WERI-Rb-1 (cell line): ENCODE data around the gene WNT9A.
A peak's percentile ranks its signal among the peaks of the same experiment; 100 is the strongest.

Experiments
- DNase-seq: peaks from one replicate; pipeline ENCODE4 v3.0.0-alpha.2; 2020
- H3K27ac ChIP-seq: fragments of 250-450 bp; sonication (Bioruptor Pico); 2 replicates; pipeline ENCODE4 v1.5.1; 2020; ENCODE audit warnings: mild to moderate bottlenecking, moderate library complexity
- H3K27me3 ChIP-seq: fragments of 250-450 bp; sonication (Bioruptor Pico); 2 replicates; pipeline ENCODE4 v1.5.1; 2021; ENCODE audit warnings: mild to moderate bottlenecking, low read depth, moderate library complexity; ENCODE audit not compliant: insufficient read depth, severe bottlenecking
- H3K36me3 ChIP-seq: fragments of 250-450 bp; sonication (Bioruptor Pico); 2 replicates; pipeline ENCODE4 v1.5.1; 2020; ENCODE audit warnings: mild to moderate bottlenecking, moderate library complexity
- H3K4me3 ChIP-seq: 2 replicates; pipeline ENCODE4 v1.5.1; 2011; ENCODE audit warnings: low read depth, mild to moderate bottlenecking, control low read depth, low read length
- H3K9me3 ChIP-seq: fragments of 250-450 bp; sonication (Bioruptor Pico); 2 replicates; pipeline ENCODE4 v1.5.1; 2021; ENCODE audit warnings: mild to moderate bottlenecking, moderate library complexity; ENCODE audit not compliant: severe bottlenecking
- TF ChIP-seq, protein P1 (sequence below): IDR thresholded peaks from 2 replicates; pipeline ENCODE4 v1.5.1; 2011; ENCODE audit warnings: low read depth, mild to moderate bottlenecking, control low read depth, inconsistent platforms, low read length

Gene WNT9A

DNA sequence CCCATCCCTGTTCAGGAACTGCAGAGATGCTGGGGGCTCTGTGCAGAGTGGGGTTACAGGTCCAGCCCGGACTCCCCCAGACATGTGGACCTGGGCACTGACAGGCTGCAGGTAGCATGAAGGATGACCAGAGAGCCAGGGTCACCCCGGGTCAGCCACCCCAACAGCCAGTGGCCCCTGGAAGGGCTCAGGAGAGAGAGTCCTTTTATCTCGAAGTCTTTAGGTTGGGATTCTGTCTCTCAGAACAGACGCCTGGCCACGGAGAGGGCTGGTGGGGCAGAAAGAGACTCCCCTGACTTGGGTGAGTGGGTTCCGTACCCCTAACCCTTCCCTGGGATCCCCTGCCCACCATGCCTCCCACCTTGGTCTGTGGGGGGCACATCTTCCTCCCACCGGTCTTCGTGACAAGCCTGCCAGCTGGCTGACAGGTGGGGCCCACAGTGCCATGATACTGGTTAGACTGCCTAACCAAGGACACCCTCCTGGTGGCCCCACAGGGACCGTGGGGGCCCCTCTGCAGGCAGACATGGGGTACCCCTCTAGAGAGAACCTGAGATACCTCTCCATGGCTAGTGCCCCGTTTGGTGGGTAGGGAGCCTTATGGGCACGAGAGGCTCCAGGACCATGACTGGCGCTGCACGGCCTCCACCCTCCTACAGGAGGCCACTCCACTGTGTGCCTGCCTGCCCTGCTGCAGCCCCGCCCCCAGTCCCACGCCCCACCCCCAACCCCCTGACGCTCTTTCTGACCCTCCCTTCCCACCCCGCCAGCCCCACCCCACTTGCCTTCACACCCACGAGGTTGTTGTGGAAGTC lies 24.2 kb downstream of the WNT9A start:
- no peaks in the 10 kb centered on the region for H3K36me3 ChIP-seq
- H3K27ac ChIP-seq: peak overlapping the region; percentile 66
- H3K4me3 ChIP-seq: no peak overlapping the region
- H3K9me3 ChIP-seq: no peaks in the 10 kb centered on the region
- TF ChIP-seq, protein P1, sequence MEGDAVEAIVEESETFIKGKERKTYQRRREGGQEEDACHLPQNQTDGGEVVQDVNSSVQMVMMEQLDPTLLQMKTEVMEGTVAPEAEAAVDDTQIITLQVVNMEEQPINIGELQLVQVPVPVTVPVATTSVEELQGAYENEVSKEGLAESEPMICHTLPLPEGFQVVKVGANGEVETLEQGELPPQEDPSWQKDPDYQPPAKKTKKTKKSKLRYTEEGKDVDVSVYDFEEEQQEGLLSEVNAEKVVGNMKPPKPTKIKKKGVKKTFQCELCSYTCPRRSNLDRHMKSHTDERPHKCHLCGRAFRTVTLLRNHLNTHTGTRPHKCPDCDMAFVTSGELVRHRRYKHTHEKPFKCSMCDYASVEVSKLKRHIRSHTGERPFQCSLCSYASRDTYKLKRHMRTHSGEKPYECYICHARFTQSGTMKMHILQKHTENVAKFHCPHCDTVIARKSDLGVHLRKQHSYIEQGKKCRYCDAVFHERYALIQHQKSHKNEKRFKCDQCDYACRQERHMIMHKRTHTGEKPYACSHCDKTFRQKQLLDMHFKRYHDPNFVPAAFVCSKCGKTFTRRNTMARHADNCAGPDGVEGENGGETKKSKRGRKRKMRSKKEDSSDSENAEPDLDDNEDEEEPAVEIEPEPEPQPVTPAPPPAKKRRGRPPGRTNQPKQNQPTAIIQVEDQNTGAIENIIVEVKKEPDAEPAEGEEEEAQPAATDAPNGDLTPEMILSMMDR: no peak
- DNase-seq: no peak
- H3K27me3 ChIP-seq: no peaks in the 10 kb centered on the region

DNA sequence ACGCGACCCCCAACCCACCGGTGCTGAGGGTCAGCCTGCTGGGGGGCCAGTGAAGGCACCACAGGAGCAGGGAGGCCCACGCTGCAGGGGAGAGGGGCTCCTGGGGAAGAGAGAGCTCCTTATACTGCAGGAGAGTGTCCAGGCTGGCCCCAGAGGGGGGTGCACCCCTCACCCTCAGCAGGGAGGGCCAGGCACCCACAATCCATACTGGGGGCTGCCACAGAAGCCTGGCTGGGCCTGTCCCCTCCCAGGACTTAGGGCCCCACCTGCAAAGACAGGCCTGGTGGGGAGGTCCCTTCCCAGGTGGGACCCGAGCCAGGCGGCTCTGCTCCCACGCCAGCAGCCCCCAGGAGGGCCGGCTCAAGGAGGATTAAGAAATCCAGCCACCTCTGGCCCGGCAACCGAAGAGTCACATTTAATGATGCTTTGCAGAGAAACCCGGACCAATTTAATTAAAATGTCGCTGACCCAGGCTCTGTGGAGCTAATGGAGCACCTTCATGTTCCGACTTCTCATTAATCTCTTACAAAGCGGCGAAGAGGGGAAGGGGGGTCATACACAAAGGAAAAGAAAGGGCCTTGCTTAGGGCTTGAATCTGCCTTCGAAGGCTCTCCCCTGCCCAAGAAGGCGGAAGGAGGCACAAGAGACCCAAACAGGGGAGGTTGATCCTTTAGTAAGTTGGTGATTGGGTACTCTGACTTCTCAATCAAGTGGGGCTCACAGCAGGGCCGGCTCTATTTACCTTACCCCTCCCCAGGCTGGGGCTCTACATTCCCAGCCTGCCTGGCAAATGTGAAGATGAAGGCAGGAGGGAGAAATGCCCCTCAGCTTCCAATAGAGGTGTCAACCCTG lies 25.0 kb downstream of the WNT9A start:
- TF ChIP-seq, protein P1: no peak

DNA sequence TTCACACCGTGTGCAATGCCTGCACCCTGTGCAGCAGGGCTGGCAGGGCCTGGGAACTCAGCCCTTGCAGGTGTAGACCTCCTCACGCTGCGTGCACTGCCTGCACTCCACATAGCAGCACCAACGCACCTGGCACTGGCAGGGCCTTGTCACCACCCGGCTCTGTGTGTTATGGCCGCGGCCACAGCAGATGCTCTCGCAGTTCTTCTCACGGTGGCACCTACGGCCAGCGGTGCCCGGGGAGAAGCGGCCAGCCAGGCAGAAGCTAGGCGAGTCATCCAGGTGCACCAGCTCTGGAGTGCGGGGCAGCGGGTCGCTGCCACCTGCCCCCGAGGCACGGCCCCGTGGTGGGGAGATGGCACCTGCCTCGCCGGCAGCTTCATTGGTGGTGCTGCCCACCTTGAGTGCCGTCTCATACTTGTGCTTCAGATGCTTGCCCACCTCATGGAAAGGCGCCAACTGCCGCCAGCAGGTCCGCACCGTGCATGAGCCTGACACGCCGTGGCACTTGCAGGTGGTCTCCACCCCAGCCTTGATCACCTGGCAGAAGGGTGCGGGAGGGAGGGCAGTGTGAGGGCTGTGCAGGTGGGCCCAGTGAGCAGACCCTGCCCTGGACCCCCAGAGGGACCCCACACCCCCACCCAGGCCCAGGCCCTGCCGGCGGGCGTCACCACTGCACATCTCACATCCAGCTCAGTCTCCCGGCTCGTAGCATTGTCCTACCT lies 26.1 kb downstream of the WNT9A start:
- Histone ChIP-seq H3K9me3 (no peaks in the 10 kb centered on the region), H3K4me3 (no peak overlapping the region), H3K27me3 (no peaks in the 10 kb centered on the region), H3K27ac (peak overlapping the region; percentile 66; the same call in 1 of the 2 replicates), H3K36me3 (no peaks in the 10 kb centered on the region)
- TF ChIP-seq, protein P1: no peak
- no peak for DNase-seq

More for the DNA sequence above, 25.0 kb downstream of the WNT9A start:
- Histone ChIP-seq H3K27me3 (no peaks in the 10 kb centered on the region), H3K4me3 (no peak overlapping the region), H3K36me3 (no peaks in the 10 kb centered on the region), H3K27ac (peak overlapping the region; percentile 66), H3K9me3 (no peaks in the 10 kb centered on the region)
- DNase-seq: peak; percentile 52

DNA sequence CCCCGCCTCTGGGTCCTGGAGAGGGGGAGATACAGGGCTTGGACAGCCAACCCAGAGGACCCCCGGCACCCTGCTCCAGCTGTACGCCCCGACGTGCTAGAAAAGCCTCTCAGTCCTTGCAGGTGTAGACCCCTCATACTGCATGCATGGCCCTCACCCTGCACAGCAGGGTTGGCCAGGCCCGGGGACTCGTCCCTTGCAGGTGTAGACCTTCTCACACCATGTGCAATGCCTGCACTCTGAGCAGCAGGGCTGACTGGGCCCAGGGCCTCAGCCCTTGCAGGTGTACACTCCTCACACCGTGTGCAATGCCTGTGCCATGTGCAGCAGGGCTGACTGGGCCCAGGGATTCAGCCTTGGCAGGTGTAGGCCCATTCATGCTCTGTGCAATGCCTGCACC lies 26.8 kb downstream of the WNT9A start:
- Histone ChIP-seq H3K9me3 (no peaks in the 10 kb centered on the region), H3K27me3 (no peaks in the 10 kb centered on the region), H3K4me3 (no peak overlapping the region), H3K27ac (peak overlapping the region; percentile 82; the same call in 1 of the 2 replicates), H3K36me3 (no peaks in the 10 kb centered on the region)
- TF ChIP-seq, protein P1: no peak
- no peak for DNase-seq

DNA sequence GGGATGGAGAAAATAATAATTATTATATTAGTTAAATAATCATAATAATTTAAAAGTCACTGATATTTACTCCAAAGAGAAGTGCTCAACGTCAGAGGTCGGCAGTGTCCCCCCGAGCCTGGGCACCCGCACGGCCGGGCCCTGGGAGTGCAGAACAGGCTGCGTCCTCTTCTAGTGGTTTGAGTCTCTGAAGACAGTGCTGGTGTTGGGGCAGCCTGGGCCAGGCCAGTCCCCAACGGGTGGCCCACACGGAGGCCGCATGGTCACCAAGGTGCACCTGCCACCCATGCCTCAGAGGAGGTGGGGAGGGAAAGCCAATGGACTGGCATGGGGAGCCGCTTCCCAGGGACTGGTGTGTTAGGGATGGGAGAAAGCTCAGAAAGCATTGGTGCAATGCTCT lies 27.3 kb downstream of the WNT9A start:
- H3K36me3 ChIP-seq: no peaks in the 10 kb centered on the region
- no peaks in the 10 kb centered on the region for H3K27me3 ChIP-seq
- TF ChIP-seq, protein P1: no peak
- DNase-seq: no peak
- H3K27ac ChIP-seq: peak overlapping the region; percentile 82
- no peaks in the 10 kb centered on the region for H3K9me3 ChIP-seq
- no peak overlapping the region for H3K4me3 ChIP-seq
